Gastrocnemius medialis (tissue), 4 donors: ENCODE measurements around the gene TPT1.

ENCODE experiments used
- CTCF ChIP-seq, 5 experiments: fragments of 450-650 bp in 3 of 5; fragments of 200-600 bp in 2 of 5; sonication (generic) in 2 of 5; IDR thresholded peaks in 4 of 5; conservative IDR thresholded peaks in 1 of 5; 1 replicate in 4 of 5; 2 replicates in 1 of 5; pipeline ENCODE4 v1.5.1; 2016 to 2019; ENCODE audit warnings: antibody characterized with exemption in 5 of 5, mild to moderate bottlenecking in 3 of 5, moderate library complexity in 3 of 5
- POLR2A ChIP-seq, 2 donors: fragments of 450-650 bp; IDR thresholded peaks; one replicate each; pipeline ENCODE4 v1.6.1; 2017; ENCODE audit warnings: antibody characterized with exemption in 2 of 2, mild to moderate bottlenecking in 2 of 2, moderate library complexity in 2 of 2

GRCh38 chr13:45352031-45352430 is 11.0 kb upstream of the TPT1 start:
- TF ChIP-seq CTCF (IDR thresholded peaks at IDR 0.05 in 4 of 5, conservative IDR thresholded peaks at IDR 0.05 in 1 of 5) (no peak), POLR2A (IDR thresholded peaks at IDR 0.05) (no peak)
